Measurements from ENCODE around the gene INKA2.

Gene INKA2

GRCh38 chr1:111768625-111769024 is 29.4 kb upstream of the INKA2 start:
- no peak for DNase-seq (ENCODE audit: low read depth, low spot score)
- in situ Hi-C loops (cut with HindIII; ENCODE audit: low sequenced_read_pairs), result no loop called here
- H3K4me3 ChIP-seq (ENCODE audit: low read depth, low read length), result no peak overlapping the region
- TF ChIP-seq CTCF (IDR thresholded peaks at IDR 0.05; ENCODE audit: low read depth, low read length), result no peak

- in situ Hi-C loops (cut with HindIII; ENCODE audit: low sequenced_read_pairs), result no loop called here
- TF ChIP-seq CTCF (IDR thresholded peaks at IDR 0.05; ENCODE audit: low read depth, low read length), result no peak
- DNase-seq (ENCODE audit: low read depth, low spot score), result no peak
- no peak overlapping the region for H3K4me3 ChIP-seq (ENCODE audit: low read depth, low read length)
These were observed 28.8 kb upstream of the INKA2 start for GRCh38 chr1:111768023-111768422.

- no peak overlapping the region for H3K4me3 ChIP-seq (ENCODE audit: low read depth, low read length)
- in situ Hi-C loops (cut with HindIII; ENCODE audit: low sequenced_read_pairs), result no loop called here
- TF ChIP-seq CTCF (IDR thresholded peaks at IDR 0.05; ENCODE audit: low read depth, low read length), result no peak
- no peak for DNase-seq (ENCODE audit: low read depth, low spot score)
These were observed 23.1 kb upstream of the INKA2 start for GRCh38 chr1:111762332-111762731.

- DNase-seq (ENCODE audit: low read depth, low spot score), result no peak
- in situ Hi-C loops (cut with HindIII; ENCODE audit: low sequenced_read_pairs), result no loop called here
- no peak for TF ChIP-seq CTCF (IDR thresholded peaks at IDR 0.05; ENCODE audit: low read depth, low read length)
- H3K4me3 ChIP-seq (ENCODE audit: low read depth, low read length), result no peak overlapping the region
These were observed 22.5 kb upstream of the INKA2 start for GRCh38 chr1:111761717-111762116.

- in situ Hi-C loops (cut with HindIII; ENCODE audit: low sequenced_read_pairs), result no loop called here
- no peak for DNase-seq (ENCODE audit: low read depth, low spot score)
- no peak for TF ChIP-seq CTCF (IDR thresholded peaks at IDR 0.05; ENCODE audit: low read depth, low read length)
- H3K4me3 ChIP-seq (ENCODE audit: low read depth, low read length), result no peak overlapping the region
These were observed 19.2 kb upstream of the INKA2 start for GRCh38 chr1:111758373-111758772.

GRCh38 chr1:111756124-111756513 is 16.9 kb upstream of the INKA2 start:
- no peak for TF ChIP-seq CTCF (IDR thresholded peaks at IDR 0.05; ENCODE audit: low read depth, low read length)
- peak overlapping the region; percentile 97 for H3K4me3 ChIP-seq (ENCODE audit: low read depth, low read length)
- DNase-seq (ENCODE audit: low read depth, low spot score), result no peak
- in situ Hi-C loops (cut with HindIII; ENCODE audit: low sequenced_read_pairs), result no loop called here
